Fibroblast of the aortic adventitia (primary cell): ENCODE data around the gene NME2. TPM values are rescaled to one million over a fixed set of nuclear protein-coding genes. Genes with fewer than 3 reads are reported as not detected.

Source experiments
- DNase-seq: peaks from one replicate; pipeline ENCODE4 v3.0.0-alpha.2; 2010; ENCODE audit warnings: low read depth
- H3K4me3 ChIP-seq: 2 replicates; pipeline ENCODE4 v1.5.1; 2011; ENCODE audit warnings: low read depth, mild to moderate bottlenecking, control low read depth, low read length, moderate library complexity
- CTCF ChIP-seq: IDR thresholded peaks from 2 replicates; pipeline ENCODE4 v1.5.1; 2011; ENCODE audit warnings: mild to moderate bottlenecking, low read length, control low read depth, inconsistent platforms; ENCODE audit not compliant: insufficient read depth
- total RNA-seq: library from RNA; depleted of rRNA; stranded (reverse); fragments of >200 nt; gene quantifications from 2 replicates; pipeline ENCODE4 v1.2.3, GENCODE V29; 2012; ENCODE audit warnings: low replicate concordance

The NME2 gene
- total RNA-seq, 1 donor, result 622 TPM

DNA sequence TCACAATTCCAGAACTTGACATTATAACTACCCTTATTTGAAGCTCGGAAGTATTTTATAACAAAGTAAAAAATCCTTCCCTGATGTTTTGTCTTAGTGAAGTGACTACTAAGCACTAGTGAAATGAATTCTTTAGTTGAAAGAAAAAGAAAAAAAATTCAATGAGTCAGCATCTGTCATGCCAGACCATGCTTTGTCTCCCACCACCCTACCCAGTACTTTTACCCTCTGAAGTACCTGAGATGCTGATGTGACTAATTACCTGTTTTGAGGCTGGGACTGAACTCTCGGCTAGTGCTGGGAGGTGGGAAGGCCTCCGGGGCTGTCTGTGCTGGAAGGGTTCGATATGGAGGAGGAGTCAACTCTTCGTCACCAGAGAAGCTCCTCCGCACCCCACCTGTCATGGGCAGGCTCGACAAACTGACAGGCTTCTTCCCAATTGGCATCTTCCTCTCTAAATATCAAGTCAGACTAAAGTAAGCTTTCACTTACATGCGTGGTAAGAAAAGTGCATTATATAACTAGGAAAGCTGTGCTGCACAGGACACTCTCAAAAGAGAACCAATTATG is 19.6 kb downstream of the NME2 start:
- TF ChIP-seq CTCF, result no peak
- no peak for DNase-seq
- H3K4me3 ChIP-seq, result no peak overlapping the region

DNA sequence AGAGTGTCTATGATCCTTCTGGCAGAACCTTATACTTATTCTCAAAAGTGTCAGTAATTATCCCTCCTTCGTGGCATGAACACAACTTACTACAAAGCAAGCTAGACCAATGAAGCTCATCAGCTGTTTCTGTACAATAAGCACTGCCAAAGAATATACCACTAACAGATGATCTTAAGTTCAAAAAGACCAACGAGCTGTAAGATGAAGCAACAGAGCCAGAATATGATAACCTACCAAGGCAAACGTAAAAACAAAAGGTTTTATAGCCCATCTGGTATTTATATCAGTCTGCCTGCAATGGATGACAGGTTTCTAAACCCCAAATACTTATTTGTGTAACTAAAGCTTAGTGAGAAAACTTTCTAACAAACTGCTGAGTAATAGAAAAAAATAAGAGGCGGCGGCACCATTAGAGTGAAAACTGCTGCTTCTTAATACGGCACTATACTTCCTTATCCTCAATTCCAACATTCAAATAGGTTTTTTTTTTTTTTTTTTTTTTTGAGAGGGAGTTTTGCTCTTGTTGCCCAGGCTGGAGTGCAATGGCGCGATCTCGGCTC is 22.1 kb downstream of the NME2 start:
- no peak for TF ChIP-seq CTCF
- DNase-seq, result no peak
- no peak overlapping the region for H3K4me3 ChIP-seq

DNA sequence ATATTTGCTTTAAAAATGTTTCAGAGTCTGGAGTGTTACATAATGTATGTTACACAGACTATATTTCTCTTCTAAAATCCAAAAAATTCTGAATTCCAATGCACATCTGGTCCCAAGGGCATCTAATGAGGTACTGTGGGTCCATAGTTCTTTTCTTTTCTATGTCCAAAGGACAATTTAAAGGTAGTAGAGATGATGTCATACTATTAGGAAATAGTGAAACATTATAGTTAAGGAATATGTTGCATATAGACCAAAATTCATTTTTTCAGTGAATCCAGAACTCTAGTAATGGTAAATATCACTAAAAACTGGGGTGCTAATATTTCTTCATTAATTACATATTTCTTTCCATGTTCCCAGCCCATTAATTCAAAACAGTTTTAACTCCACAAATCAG is 23.0 kb downstream of the NME2 start:
- DNase-seq, result no peak
- no peak for TF ChIP-seq CTCF
- no peak overlapping the region for H3K4me3 ChIP-seq

DNA sequence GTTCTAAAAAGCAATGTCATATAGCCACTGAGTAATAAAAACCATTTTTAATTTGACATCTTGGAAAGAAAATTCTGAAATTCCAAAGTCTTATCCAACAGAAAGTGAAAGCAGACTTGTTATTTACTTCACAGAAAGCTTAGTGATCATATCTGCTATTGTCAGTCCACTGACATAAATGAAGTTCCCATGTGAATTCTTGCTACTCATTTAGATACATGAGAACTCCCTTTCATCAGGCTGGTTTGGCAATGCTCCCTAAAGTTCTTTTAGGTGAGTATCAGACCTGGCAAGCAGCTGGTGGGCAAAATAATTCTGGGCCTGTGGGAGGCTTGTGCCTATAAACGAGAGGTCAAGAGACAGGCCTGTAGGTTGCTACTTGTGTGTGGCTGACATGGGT is 23.4 kb downstream of the NME2 start:
- DNase-seq, result peak; percentile 12
- no peak overlapping the region for H3K4me3 ChIP-seq
- TF ChIP-seq CTCF, result no peak

- no peak overlapping the region for H3K4me3 ChIP-seq
- DNase-seq, result no peak
- no peak for TF ChIP-seq CTCF
Measured at GRCh38 chr17:51191895-51192294, 25.7 kb downstream of the NME2 start.

GRCh38 chr17:51197754-51198153 is 31.5 kb downstream of the NME2 start:
- DNase-seq, result no peak
- TF ChIP-seq CTCF, result no peak
- no peak overlapping the region for H3K4me3 ChIP-seq

- no peak for DNase-seq
- no peak overlapping the region for H3K4me3 ChIP-seq
- TF ChIP-seq CTCF, result no peak
Measured at GRCh38 chr17:51200295-51200694, 34.1 kb downstream of the NME2 start.
